K562 (cell line): ENCODE data around the gene CORO2A. TPM values are rescaled to one million over a fixed set of nuclear protein-coding genes. Genes with fewer than 3 reads are reported as not detected.

Source experiments
- CBFA2T3 ChIP-seq: fragments of 450-650 bp; IDR thresholded peaks from 2 replicates; pipeline ENCODE4 v1.6.1; 2017
- CBX8 ChIP-seq: fragments of 200-600 bp; sonication (generic); IDR thresholded peaks from 2 replicates; pipeline ENCODE4 v1.6.1; 2012; ENCODE audit warnings: borderline replicate concordance, mixed run types, low read depth, mild to moderate bottlenecking, moderate library complexity, mixed read lengths, low read length, control low read depth, inconsistent platforms; ENCODE audit not compliant: poor library complexity, severe bottlenecking; ENCODE audit errors: extremely low read depth
- CEBPG ChIP-seq, 3 experiments: fragments of 200-800 bp in 1 of 3; sonication (Bioruptor generic) in 1 of 3; sonication (generic) in 1 of 3; formaldehyde crosslinking in 1 of 3; IDR thresholded peaks in 2 of 3; conservative IDR thresholded peaks in 1 of 3; 2 replicates each; pipeline versions ENCODE4 v1.6.1 to v1.8.0; 2016 to 2022; ENCODE audit warnings: missing compliant biosample characterization in 2 of 3, missing genetic modification characterization in 2 of 3, mild to moderate bottlenecking in 1 of 3, missing genetic modification reagents in 1 of 3
- CTBP1 ChIP-seq: fragments of 450-650 bp; IDR thresholded peaks from 2 replicates; pipeline ENCODE4 v1.6.1; 2016; ENCODE audit warnings: borderline replicate concordance
- E2F8 ChIP-seq: fragments of 450-650 bp; IDR thresholded peaks from 2 replicates; pipeline ENCODE4 v1.7.1; 2018; ENCODE audit warnings: mild to moderate bottlenecking, low read depth; ENCODE audit not compliant: partially characterized antibody
- ELF4 ChIP-seq: fragments of 450-650 bp; formaldehyde crosslinking; IDR thresholded peaks from 2 replicates; pipeline ENCODE4 v1.4.0; 2022; ENCODE audit warnings: missing genetic modification characterization
- HMG20B ChIP-seq: fragments of 250-450 bp; sonication (Bioruptor Pico); IDR thresholded peaks from 2 replicates; pipeline ENCODE4 v1.5.0; 2021; ENCODE audit warnings: mild to moderate bottlenecking
- HNRNPH1 ChIP-seq: fragments of 200-400 bp; formaldehyde crosslinking; optimal IDR thresholded peaks from 2 replicates; pipeline ENCODE3; 2017; ENCODE audit warnings: low read depth, mild to moderate bottlenecking, low read length, moderate library complexity
- HSF4 ChIP-seq: fragments of 250-450 bp; sonication (Bioruptor Pico); IDR thresholded peaks from 2 replicates; pipeline ENCODE4 v2.1.2; 2022; ENCODE audit warnings: mild to moderate bottlenecking, moderate library complexity, borderline replicate concordance
- JUND ChIP-seq, 2 experiments: IDR thresholded peaks; 2 replicates in 1 of 2; 3 replicates in 1 of 2; pipeline ENCODE4 v1.6.1; 2011; ENCODE audit warnings: borderline replicate concordance in 2 of 2, low read depth in 2 of 2, low read length in 2 of 2, improper control_type of control experiment in 1 of 2, missing biosample characterization in 1 of 2, missing genetic modification characterization in 1 of 2, missing genetic modification reagents in 1 of 2
- KDM1A ChIP-seq, 2 experiments: fragments of 450-650 bp; IDR thresholded peaks; 2 replicates each; pipeline ENCODE4 v1.6.1; 2016; ENCODE audit warnings: mild to moderate bottlenecking in 2 of 2
- NKRF ChIP-seq: fragments of 450-650 bp; IDR thresholded peaks from 2 replicates; pipeline ENCODE4 v1.6.1; 2016; ENCODE audit warnings: borderline replicate concordance
- NR2C1 ChIP-seq, 2 experiments: fragments of 450-650 bp; IDR thresholded peaks; 2 replicates each; pipeline ENCODE4 v1.6.1; 2017; ENCODE audit warnings: mild to moderate bottlenecking in 2 of 2, antibody characterized with exemption in 1 of 2, inconsistent platforms in 1 of 2, missing compliant biosample characterization in 1 of 2, missing genetic modification characterization in 1 of 2
- NR2C2 ChIP-seq, 2 experiments: fragments of 200-800 bp in 1 of 2; sonication (Bioruptor generic) in 1 of 2; sonication (generic) in 1 of 2; formaldehyde crosslinking in 1 of 2; IDR thresholded peaks; 2 replicates each; pipeline versions ENCODE4 v1.6.1 to v1.8.0; 2016 to 2022; ENCODE audit warnings: mild to moderate bottlenecking in 1 of 2, missing compliant biosample characterization in 1 of 2, missing genetic modification characterization in 1 of 2, missing genetic modification reagents in 1 of 2
- PHF8 ChIP-seq: fragments of 200-600 bp; sonication (generic); IDR thresholded peaks from 2 replicates; pipeline ENCODE4 v1.6.1; 2012; ENCODE audit warnings: mixed run types, mild to moderate bottlenecking, inconsistent platforms, low read length, moderate library complexity, borderline replicate concordance
- RBM25 ChIP-seq: fragments of 200-400 bp; formaldehyde crosslinking; IDR thresholded peaks from 2 replicates; pipeline ENCODE4 v1.6.1; 2018; ENCODE audit warnings: low read length, low read depth, moderate library complexity; ENCODE audit not compliant: severe bottlenecking
- RCOR1 ChIP-seq, 2 experiments: IDR thresholded peaks; 2 replicates each; pipeline ENCODE4 v1.6.1; 2012; ENCODE audit warnings: low read depth in 2 of 2, low read length in 2 of 2, borderline replicate concordance in 1 of 2, improper control_type of control experiment in 1 of 2
- SETDB1 ChIP-seq: IDR thresholded peaks from one replicate; pipeline ENCODE4 v1.6.1; 2012; ENCODE audit warnings: low read length, control low read depth, inconsistent platforms
- ZKSCAN1 ChIP-seq: fragments of 150-350 bp; IDR thresholded peaks from 2 replicates; pipeline ENCODE4 v1.6.1; 2016; ENCODE audit warnings: low read depth, low read length
- ZNF121 ChIP-seq: sonication (generic); formaldehyde crosslinking; conservative IDR thresholded peaks from 2 replicates; pipeline ENCODE4 v1.8.0; 2022; ENCODE audit warnings: missing genetic modification reagents
- ZNF445 ChIP-seq: fragments of 250-450 bp; sonication (Bioruptor Pico); IDR thresholded peaks from 2 replicates; pipeline ENCODE4 v1.4.0; 2020; ENCODE audit warnings: low read depth, mild to moderate bottlenecking, moderate library complexity
- ZNF589 ChIP-seq: fragments of 200-800 bp; sonication (Bioruptor generic); IDR thresholded peaks from 2 replicates; pipeline ENCODE4 v1.6.1; 2016; ENCODE audit warnings: low read depth, missing genetic modification characterization, missing compliant biosample characterization
- polyA plus RNA-seq, 8 experiments: library from polyadenylated mRNA; depleted of rRNA in 4 of 8; stranded (reverse) in 5 of 8; unstranded in 3 of 8; fragments of >200 nt; fragmentation: Nextera tagmentation in 2 of 8; fragmentation: Illumina TruSeq in 1 of 8; extraction: Ambion mirVana in 2 of 8; extraction: Trizol in 1 of 8; gene quantifications; 2 replicates each; pipeline versions ENCODE4 v1.2.1 to v1.2.3, GENCODE V29; 2011 to 2014; ENCODE audit warnings: inconsistent platforms in 1 of 8, missing spikeins in 1 of 8
- total RNA-seq, 7 experiments: library from RNA; depleted of rRNA in 6 of 7; stranded (reverse); fragments of >200 nt in 6 of 7; fragmentation: Illumina TruSeq in 2 of 7; extraction: Trizol in 2 of 7; gene quantifications; 2 replicates each; pipeline versions ENCODE4 v1.2.1 to v1.2.3, GENCODE V29; 2011 to 2021; ENCODE audit warnings: low replicate concordance in 1 of 7

CORO2A gene
- total and polyA plus RNA-seq, 9 of the 15 experiments (the other 6 are each of a cell fraction or from before 2014, with no cell fraction given): 9.5 to 26.6 (median 18.0) TPM

GRCh38 chr9:98159790-98160189 is 32.6 kb downstream of the CORO2A start (continued):
- TF ChIP-seq CEBPG (CRISPR knock-in tag; IDR thresholded peaks at IDR 0.05) (0 out of 2 replicates have a peak, but pooled peaks have one; percentile 17), CEBPG (tag; conservative IDR thresholded peaks at IDR 0.05 in 1 of 2, IDR thresholded peaks at IDR 0.05 in 1 of 2) (no peak), ZNF121 (CRISPR knock-in tag) (no peak), HNRNPH1 (no peak), RCOR1 (IDR thresholded peaks at IDR 0.05; ENCODE audit: borderline replicate concordance in 1 of 2, low read depth in 2 of 2, low read length in 2 of 2) (peak in 1 of 2 experiments; percentile 82; a peak in 2 of 4 replicates), SETDB1 (no peak), KDM1A (IDR thresholded peaks at IDR 0.05) (peak in 1 of 2 experiments; percentile 29; a peak in 1 of 4 replicates), ELF4 (CRISPR knock-in tag) (no peak), CBX8 (no peak), NR2C2 (CRISPR knock-in tag; IDR thresholded peaks at IDR 0.05) (no peak), NR2C2 (tag; IDR thresholded peaks at IDR 0.05) (peak; percentile 70), E2F8 (no peak), ZNF589 (CRISPR knock-in tag) (no peak), CTBP1 (peak; percentile 69; the same call in 1 of the 2 replicates), JUND (IDR thresholded peaks at IDR 0.05; ENCODE audit: borderline replicate concordance, low read depth, low read length) (peak; percentile 41; the same call in 1 of the 2 replicates), JUND (tag; IDR thresholded peaks at IDR 0.05; ENCODE audit: borderline replicate concordance, low read depth, low read length) (peak; percentile 30; the same call in 1 of the 3 replicates), NKRF (no peak), CBFA2T3 (0 out of 2 replicates have a peak, but pooled peaks have one; percentile 26), PHF8 (no peak), HSF4 (CRISPR knock-in tag) (no peak), ZNF445 (CRISPR knock-in tag) (no peak), ZKSCAN1 (no peak), RBM25 (no peak), NR2C1 (IDR thresholded peaks at IDR 0.05) (peak; percentile 35; the same call in 1 of the 2 replicates), NR2C1 (tag; IDR thresholded peaks at IDR 0.05) (peak; percentile 78), HMG20B (CRISPR knock-in tag) (no peak)
